MCF 10A (cell line): ENCODE data around the gene RAB6B. TPM values are rescaled to one million over a fixed set of nuclear protein-coding genes. Genes with fewer than 3 reads are reported as not detected.

Experiments used
- BruUV-seq: library from RNA; stranded (reverse); fragments of 400-500 nt; replicated peaks from 2 replicates; lab custom pipeline; 2021; lab: Mats Ljungman, UMichigan
- CTCF ChIA-PET: fragments of 300-600 bp; sonication (Branson Sonifier 250); formaldehyde crosslinking; extraction: SDS; loops from one replicate; lab custom pipeline; 2021; ENCODE audit warnings: antibody characterized with exemption, inconsistent platforms; lab: Yijun Ruan, JAX
- POLR2A ChIA-PET: fragments of 300-600, 350-650 bp; sonication (Branson Sonifier 250); formaldehyde crosslinking; extraction: SDS; loops from one replicate; lab custom pipeline; 2020; ENCODE audit warnings: antibody characterized with exemption, inconsistent platforms; lab: Yijun Ruan, JAX
- DNase-seq: peaks from one replicate; pipeline ENCODE4 v3.0.0-alpha.2; 2018; ENCODE audit not compliant: unreplicated experiment
- H3K27ac Mint-ChIP-seq: one replicate; pipeline ENCODE4 v1.8.0; 2022; ENCODE audit warnings: mild to moderate bottlenecking, low read depth, mixed read lengths; ENCODE audit not compliant: unreplicated experiment
- H3K27me3 Mint-ChIP-seq: one replicate; pipeline ENCODE4 v1.8.0; 2022; ENCODE audit warnings: mixed read lengths; ENCODE audit not compliant: insufficient read depth, unreplicated experiment
- H3K36me3 Mint-ChIP-seq: one replicate; pipeline ENCODE4 v1.8.0; 2022; ENCODE audit warnings: mild to moderate bottlenecking, moderate library complexity, mixed read lengths; ENCODE audit not compliant: insufficient read depth, unreplicated experiment
- H3K4me1 Mint-ChIP-seq: one replicate; pipeline ENCODE4 v1.8.0; 2022; ENCODE audit warnings: mixed read lengths; ENCODE audit not compliant: insufficient read depth, unreplicated experiment
- H3K4me3 Mint-ChIP-seq: one replicate; pipeline ENCODE4 v1.8.0; 2022; ENCODE audit warnings: mild to moderate bottlenecking, moderate library complexity, mixed read lengths; ENCODE audit not compliant: unreplicated experiment
- H3K9me3 Mint-ChIP-seq: one replicate; pipeline ENCODE4 v1.8.0; 2022; ENCODE audit warnings: mixed read lengths; ENCODE audit not compliant: unreplicated experiment
- CTCF ChIP-seq: fragments of 200-600 bp; IDR thresholded peaks from one replicate; pipeline ENCODE4 v1.8.0; 2022; ENCODE audit warnings: antibody characterized with exemption, mild to moderate bottlenecking; ENCODE audit not compliant: unreplicated experiment
- intact Hi-C: fragments of 100-400 bp; cut with micrococcal nuclease; formaldehyde crosslinking; loops from 2 replicates; pipeline ENCODE4 v1.14.1; 2022
- total RNA-seq: library from RNA; stranded (reverse); gene quantifications from 2 replicates; pipeline ENCODE4 v1.2.3, GENCODE V29; 2022

RAB6B gene
- total RNA-seq, 1 experiment from 2014 or later, result 1.1 TPM

- Mint-ChIP-seq H3K4me1 (peaks cover under 1% of the 10 kb centered on the region), H3K36me3 (no peaks in the 10 kb centered on the region), H3K4me3 (no peak overlapping the region), H3K27me3 (no peaks in the 10 kb centered on the region), H3K27ac (no peak overlapping the region), H3K9me3 (no peaks in the 10 kb centered on the region)
- intact Hi-C loops, result no loop called here
- no TSS peak for BruUV-seq
- DNase-seq, result no peak
- TF ChIP-seq CTCF, result no peak
- CTCF ChIA-PET, result interaction anchor here (0.6 to 0.9 kb wide), 3 partner anchors 9 to 33 kb away, joined by 3 to 4 read pairs (median 3); no protein-coding TSS in a partner anchor
- POLR2A ChIA-PET, result no interaction called here
Observed at GRCh38 chr3:133827136-133827535, 68.5 kb downstream of the RAB6B start.

- no peak for DNase-seq
- Mint-ChIP-seq H3K27me3 (no peaks in the 10 kb centered on the region), H3K27ac (no peak overlapping the region), H3K36me3 (peaks cover 1% of the 10 kb centered on the region), H3K4me1 (peaks cover 9% of the 10 kb centered on the region), H3K4me3 (no peak overlapping the region), H3K9me3 (no peaks in the 10 kb centered on the region)
- ChIA-PET POLR2A (no interaction called here), CTCF (interaction anchor here (0.5 kb wide), 1 partner anchor 877 kb away, joined by 4 read pairs; no protein-coding TSS in a partner anchor)
- TF ChIP-seq CTCF, result no peak
- no TSS peak for BruUV-seq
- intact Hi-C loops, result no loop called here
Observed at GRCh38 chr3:133825969-133826727, 69.5 kb downstream of the RAB6B start.

GRCh38 chr3:133824961-133825485 is 70.7 kb downstream of the RAB6B start:
- intact Hi-C loops, result no loop called here
- Mint-ChIP-seq H3K27me3 (no peaks in the 10 kb centered on the region), H3K27ac (no peak overlapping the region), H3K36me3 (peaks cover 12% of the 10 kb centered on the region), H3K4me1 (peaks cover 13% of the 10 kb centered on the region), H3K9me3 (no peaks in the 10 kb centered on the region), H3K4me3 (no peak overlapping the region)
- ChIA-PET POLR2A (no interaction called here), CTCF (interaction anchor here (0.5 kb wide), 1 partner anchor 19 kb away, joined by 3 read pairs; no protein-coding TSS in a partner anchor)
- no TSS peak for BruUV-seq
- DNase-seq, result no peak
- no peak for TF ChIP-seq CTCF

- Mint-ChIP-seq H3K4me1 (peaks cover 13% of the 10 kb centered on the region), H3K36me3 (peaks cover 34% of the 10 kb centered on the region), H3K27ac (no peak overlapping the region), H3K9me3 (no peaks in the 10 kb centered on the region), H3K27me3 (no peaks in the 10 kb centered on the region), H3K4me3 (no peak overlapping the region)
- BruUV-seq, result no TSS peak
- ChIA-PET CTCF (interaction anchor here (0.6 to 1.3 kb wide), 10 partner anchors 11 to 676 kb away, joined by 3 to 7 read pairs (median 3); partner anchors contain the start of gene SRPRB), POLR2A (no interaction called here)
- peak; percentile 93 for DNase-seq
- intact Hi-C loops, result no loop called here
- peak; percentile 26 for TF ChIP-seq CTCF
Observed at GRCh38 chr3:133821767-133822638, 73.7 kb downstream of the RAB6B start.
